Ishikawa (cell line): ENCODE measurements around the gene MACROD2.

ENCODE experiments used
- EP300 ChIP-seq: IDR thresholded peaks from 2 replicates; pipeline ENCODE4 v1.6.1; 2012; ENCODE audit warnings: borderline replicate concordance
- FOXM1 ChIP-seq: IDR thresholded peaks from 2 replicates; pipeline ENCODE4 v1.6.1; 2012; ENCODE audit warnings: low read depth, borderline replicate concordance
- NFIC ChIP-seq: IDR thresholded peaks from 2 replicates; pipeline ENCODE4 v1.6.1; 2012
- RAD21 ChIP-seq: IDR thresholded peaks from 2 replicates; pipeline ENCODE4 v1.6.1; 2012; ENCODE audit warnings: low read depth
- TAF1 ChIP-seq: IDR thresholded peaks from 2 replicates; pipeline ENCODE4 v1.6.1; 2012; ENCODE audit warnings: low read depth, mild to moderate bottlenecking
- YY1 ChIP-seq: IDR thresholded peaks from 2 replicates; pipeline ENCODE4 v1.6.1; 2012; ENCODE audit warnings: low read depth
- TF ChIP-seq, protein P1 (sequence below): IDR thresholded peaks from 2 replicates; pipeline ENCODE4 v1.6.1; 2012

- TF ChIP-seq YY1 (no peak), NFIC (no peak), FOXM1 (no peak), EP300 (no peak), TAF1 (no peak), RAD21 (no peak)
- TF ChIP-seq, protein P1, sequence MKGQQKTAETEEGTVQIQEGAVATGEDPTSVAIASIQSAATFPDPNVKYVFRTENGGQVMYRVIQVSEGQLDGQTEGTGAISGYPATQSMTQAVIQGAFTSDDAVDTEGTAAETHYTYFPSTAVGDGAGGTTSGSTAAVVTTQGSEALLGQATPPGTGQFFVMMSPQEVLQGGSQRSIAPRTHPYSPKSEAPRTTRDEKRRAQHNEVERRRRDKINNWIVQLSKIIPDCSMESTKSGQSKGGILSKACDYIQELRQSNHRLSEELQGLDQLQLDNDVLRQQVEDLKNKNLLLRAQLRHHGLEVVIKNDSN = no peak
Observed at GRCh38 chr20:16072220-16072619, 2076.9 kb downstream of the MACROD2 start.
